ENCODE measurements around the gene EMP1. TPM values are rescaled to one million over a fixed set of nuclear protein-coding genes. Genes with fewer than 3 reads are reported as not detected.

EMP1 gene
- total and polyA plus RNA-seq, 2 of the 13 experiments (the other 11 are each of a cell fraction or from before 2014, with no cell fraction given) = 0.13 to 0.61 TPM

DNA sequence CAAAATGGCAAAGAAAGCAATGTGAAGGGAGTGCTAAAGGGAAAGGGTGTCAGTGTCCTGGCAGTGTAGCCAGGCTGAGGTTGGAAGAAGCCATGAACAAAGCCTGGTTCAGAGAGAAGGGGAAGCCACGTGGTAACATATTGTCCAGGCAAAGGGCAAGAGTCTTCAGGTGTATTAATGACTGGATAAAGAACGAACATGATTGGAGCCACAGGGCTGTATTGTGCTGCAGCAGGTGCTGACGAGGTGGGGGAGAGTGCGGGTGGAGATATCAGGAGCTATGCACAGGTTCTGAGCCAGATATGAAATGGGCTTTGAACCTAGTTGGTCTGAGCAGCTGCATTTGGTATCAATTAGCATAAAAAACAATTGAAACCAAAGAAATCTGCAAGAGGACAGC is 18.6 kb upstream of the EMP1 start:
- FAIRE-seq = no peak
- Histone ChIP-seq H3K27ac (ENCODE audit: extremely low read length, insufficient read depth, low read length) (no peak overlapping the region), H3K4me2 (ENCODE audit: low read depth, low read length) (no peak overlapping the region), H2AFZ (ENCODE audit: low read length) (no peak overlapping the region), H3K4me3 (replicated peaks in 1 of 3; ENCODE audit: insufficient read depth in 1 of 3, low read depth in 2 of 3, low read length in 3 of 3) (no peak overlapping the region), H3K36me3 (replicated peaks in 1 of 2; ENCODE audit: control insufficient read depth in 1 of 2, insufficient read depth in 2 of 2, low read length in 2 of 2) (no peaks in the 10 kb centered on the region), H4K20me1 (ENCODE audit: insufficient read depth, low read length) (no peaks in the 10 kb centered on the region), H3K79me2 (ENCODE audit: insufficient read depth, low read length) (no peaks in the 10 kb centered on the region), H3K9ac (ENCODE audit: insufficient read depth, low read depth, low read length) (no peak overlapping the region), H3K9me3 (ENCODE audit: low read length) (no peaks in the 10 kb centered on the region), H3K4me1 (ENCODE audit: insufficient read depth, low read length) (no peaks in the 10 kb centered on the region), H3K27me3 (ENCODE audit: control insufficient read depth in 1 of 2, insufficient read depth in 2 of 2, low read length in 2 of 2) (peaks cover 1 to 31% of the 10 kb centered on the region in 2 experiments; a peak in 3 of 5 replicates)
- TF ChIP-seq, protein P1, sequence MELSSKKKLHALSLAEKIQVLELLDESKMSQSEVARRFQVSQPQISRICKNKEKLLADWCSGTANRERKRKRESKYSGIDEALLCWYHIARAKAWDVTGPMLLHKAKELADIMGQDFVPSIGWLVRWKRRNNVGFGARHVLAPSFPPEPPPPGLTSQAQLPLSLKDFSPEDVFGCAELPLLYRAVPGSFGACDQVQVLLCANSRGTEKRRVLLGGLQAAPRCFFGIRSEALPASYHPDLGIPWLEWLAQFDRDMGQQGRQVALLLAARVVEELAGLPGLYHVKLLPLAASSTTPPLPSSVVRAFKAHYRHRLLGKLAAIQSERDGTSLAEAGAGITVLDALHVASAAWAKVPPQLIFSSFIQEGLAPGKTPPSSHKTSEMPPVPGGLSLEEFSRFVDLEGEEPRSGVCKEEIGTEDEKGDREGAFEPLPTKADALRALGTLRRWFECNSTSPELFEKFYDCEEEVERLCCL (CRISPR knock-in tag; IDR thresholded peaks at IDR 0.05; ENCODE audit: borderline replicate concordance) = no peak
- TF ChIP-seq ZNF703 (CRISPR knock-in tag; IDR thresholded peaks at IDR 0.05; ENCODE audit: borderline replicate concordance) = no peak
- no peak for TF ChIP-seq ZNF3 (CRISPR knock-in tag; IDR thresholded peaks at IDR 0.05)
- no peak for TF ChIP-seq ZSCAN9 (CRISPR knock-in tag; IDR thresholded peaks at IDR 0.05; ENCODE audit: borderline replicate concordance)
- TF ChIP-seq MEF2D (CRISPR knock-in tag; IDR thresholded peaks at IDR 0.05) = no peak
- no peak for TF ChIP-seq TEAD2 (CRISPR knock-in tag; IDR thresholded peaks at IDR 0.05)
- no peak for TF ChIP-seq ZZZ3 (CRISPR knock-in tag; IDR thresholded peaks at IDR 0.05; ENCODE audit: borderline replicate concordance)
- no peak for TF ChIP-seq ZNF780A (CRISPR knock-in tag; IDR thresholded peaks at IDR 0.05)
- TF ChIP-seq, protein P2, sequence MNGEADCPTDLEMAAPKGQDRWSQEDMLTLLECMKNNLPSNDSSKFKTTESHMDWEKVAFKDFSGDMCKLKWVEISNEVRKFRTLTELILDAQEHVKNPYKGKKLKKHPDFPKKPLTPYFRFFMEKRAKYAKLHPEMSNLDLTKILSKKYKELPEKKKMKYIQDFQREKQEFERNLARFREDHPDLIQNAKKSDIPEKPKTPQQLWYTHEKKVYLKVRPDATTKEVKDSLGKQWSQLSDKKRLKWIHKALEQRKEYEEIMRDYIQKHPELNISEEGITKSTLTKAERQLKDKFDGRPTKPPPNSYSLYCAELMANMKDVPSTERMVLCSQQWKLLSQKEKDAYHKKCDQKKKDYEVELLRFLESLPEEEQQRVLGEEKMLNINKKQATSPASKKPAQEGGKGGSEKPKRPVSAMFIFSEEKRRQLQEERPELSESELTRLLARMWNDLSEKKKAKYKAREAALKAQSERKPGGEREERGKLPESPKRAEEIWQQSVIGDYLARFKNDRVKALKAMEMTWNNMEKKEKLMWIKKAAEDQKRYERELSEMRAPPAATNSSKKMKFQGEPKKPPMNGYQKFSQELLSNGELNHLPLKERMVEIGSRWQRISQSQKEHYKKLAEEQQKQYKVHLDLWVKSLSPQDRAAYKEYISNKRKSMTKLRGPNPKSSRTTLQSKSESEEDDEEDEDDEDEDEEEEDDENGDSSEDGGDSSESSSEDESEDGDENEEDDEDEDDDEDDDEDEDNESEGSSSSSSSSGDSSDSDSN (CRISPR knock-in tag; IDR thresholded peaks at IDR 0.05) = no peak
- TF ChIP-seq ATF7 (IDR thresholded peaks at IDR 0.05) = no peak
- no peak for TF ChIP-seq ATF7 (CRISPR knock-in tag; IDR thresholded peaks at IDR 0.05)
- no peak for TF ChIP-seq ZFP41 (CRISPR knock-in tag; IDR thresholded peaks at IDR 0.05; ENCODE audit: borderline replicate concordance)
- no peak for TF ChIP-seq ZNF501 (CRISPR knock-in tag; IDR thresholded peaks at IDR 0.05)
- TF ChIP-seq, protein P3, sequence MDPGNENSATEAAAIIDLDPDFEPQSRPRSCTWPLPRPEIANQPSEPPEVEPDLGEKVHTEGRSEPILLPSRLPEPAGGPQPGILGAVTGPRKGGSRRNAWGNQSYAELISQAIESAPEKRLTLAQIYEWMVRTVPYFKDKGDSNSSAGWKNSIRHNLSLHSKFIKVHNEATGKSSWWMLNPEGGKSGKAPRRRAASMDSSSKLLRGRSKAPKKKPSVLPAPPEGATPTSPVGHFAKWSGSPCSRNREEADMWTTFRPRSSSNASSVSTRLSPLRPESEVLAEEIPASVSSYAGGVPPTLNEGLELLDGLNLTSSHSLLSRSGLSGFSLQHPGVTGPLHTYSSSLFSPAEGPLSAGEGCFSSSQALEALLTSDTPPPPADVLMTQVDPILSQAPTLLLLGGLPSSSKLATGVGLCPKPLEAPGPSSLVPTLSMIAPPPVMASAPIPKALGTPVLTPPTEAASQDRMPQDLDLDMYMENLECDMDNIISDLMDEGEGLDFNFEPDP (CRISPR knock-in tag; conservative IDR thresholded peaks at IDR 0.05) = no peak
- TF ChIP-seq, protein P4, sequence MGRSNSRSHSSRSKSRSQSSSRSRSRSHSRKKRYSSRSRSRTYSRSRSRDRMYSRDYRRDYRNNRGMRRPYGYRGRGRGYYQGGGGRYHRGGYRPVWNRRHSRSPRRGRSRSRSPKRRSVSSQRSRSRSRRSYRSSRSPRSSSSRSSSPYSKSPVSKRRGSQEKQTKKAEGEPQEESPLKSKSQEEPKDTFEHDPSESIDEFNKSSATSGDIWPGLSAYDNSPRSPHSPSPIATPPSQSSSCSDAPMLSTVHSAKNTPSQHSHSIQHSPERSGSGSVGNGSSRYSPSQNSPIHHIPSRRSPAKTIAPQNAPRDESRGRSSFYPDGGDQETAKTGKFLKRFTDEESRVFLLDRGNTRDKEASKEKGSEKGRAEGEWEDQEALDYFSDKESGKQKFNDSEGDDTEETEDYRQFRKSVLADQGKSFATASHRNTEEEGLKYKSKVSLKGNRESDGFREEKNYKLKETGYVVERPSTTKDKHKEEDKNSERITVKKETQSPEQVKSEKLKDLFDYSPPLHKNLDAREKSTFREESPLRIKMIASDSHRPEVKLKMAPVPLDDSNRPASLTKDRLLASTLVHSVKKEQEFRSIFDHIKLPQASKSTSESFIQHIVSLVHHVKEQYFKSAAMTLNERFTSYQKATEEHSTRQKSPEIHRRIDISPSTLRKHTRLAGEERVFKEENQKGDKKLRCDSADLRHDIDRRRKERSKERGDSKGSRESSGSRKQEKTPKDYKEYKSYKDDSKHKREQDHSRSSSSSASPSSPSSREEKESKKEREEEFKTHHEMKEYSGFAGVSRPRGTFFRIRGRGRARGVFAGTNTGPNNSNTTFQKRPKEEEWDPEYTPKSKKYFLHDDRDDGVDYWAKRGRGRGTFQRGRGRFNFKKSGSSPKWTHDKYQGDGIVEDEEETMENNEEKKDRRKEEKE (IDR thresholded peaks at IDR 0.05) = no peak
- no peak for TF ChIP-seq HOXA5 (CRISPR knock-in tag; IDR thresholded peaks at IDR 0.05)
- TF ChIP-seq ZNF563 (CRISPR knock-in tag; IDR thresholded peaks at IDR 0.05) = no peak
- WGBS (ENCODE audit: low lambda C conversion rate) = 19% methylated on average over 4 of the region's 4 CpGs
- no TSS peak for BruUV-seq (replicated peaks)
- ChIA-PET CTCF (ENCODE audit: low intra/inter-chr PET ratio, low total read pairs) (no interaction called here), POLR2A (no interaction called here)
- no peak for DNase-seq (ENCODE audit: low spot score)
- intact Hi-C loops (cut with micrococcal nuclease; ENCODE audit: unreplicated experiment) = no loop called here
- no peak for ATAC-seq
- in situ Hi-C loops (cut with HindIII; ENCODE audit: extremely low pct_ligation_motif_present, low pct_unique_long_range_greater_than_20kb) = no loop called here

Measured in HepG2 (cell line).